ENCODE measurements around the gene PPP1R1C. TPM values are rescaled to one million over a fixed set of nuclear protein-coding genes. Genes with fewer than 3 reads are reported as not detected.

Gene PPP1R1C
- total RNA-seq, 6 experiments from 2014 or later: 0.31 to 0.48 (median 0.39) TPM; not detected in 2

- Mint-ChIP-seq H3K27me3 (ENCODE audit: insufficient read depth) (no peaks in the 10 kb centered on the region), H3K4me3 (no peak overlapping the region), H3K27ac (no peak overlapping the region), H3K9me3 (no peaks in the 10 kb centered on the region), H3K36me3 (ENCODE audit: low read depth) (no peaks in the 10 kb centered on the region), H3K4me1 (ENCODE audit: low read depth) (peaks cover 17% of the 10 kb centered on the region)
- TF ChIP-seq CTCF (IDR thresholded peaks at IDR 0.05): no peak
- no peak for DNase-seq
Measured at GRCh38 chr2:182043861-182044260, 58.2 kb downstream of the PPP1R1C start.

DNA sequence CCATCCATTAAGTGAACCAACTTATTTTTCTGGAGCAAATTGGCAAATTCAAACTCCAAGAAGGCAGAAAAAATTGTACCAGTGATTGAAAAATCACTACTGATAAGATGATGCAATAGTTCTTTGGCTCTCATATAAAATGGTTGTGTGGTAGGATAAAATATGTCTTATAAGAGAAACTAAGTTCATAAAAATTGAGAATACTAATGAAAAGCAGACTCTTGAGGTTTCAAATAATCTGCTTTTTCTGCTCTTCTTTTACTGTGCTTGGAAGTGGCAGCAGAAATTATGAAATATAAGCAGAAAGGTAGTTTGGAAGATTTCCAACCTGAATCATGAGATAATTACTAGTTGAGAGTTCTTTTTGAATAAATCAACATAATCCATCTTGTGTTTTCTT is 61.9 kb downstream of the PPP1R1C start:
- Mint-ChIP-seq H3K4me3 (no peak overlapping the region), H3K9me3 (no peaks in the 10 kb centered on the region), H3K27me3 (ENCODE audit: insufficient read depth) (no peaks in the 10 kb centered on the region), H3K27ac (no peak overlapping the region), H3K36me3 (ENCODE audit: low read depth) (no peaks in the 10 kb centered on the region), H3K4me1 (ENCODE audit: low read depth) (peaks cover 3% of the 10 kb centered on the region; the same call in 1 of the 2 replicates)
- no peak for TF ChIP-seq CTCF (IDR thresholded peaks at IDR 0.05)
- no peak for DNase-seq

DNA sequence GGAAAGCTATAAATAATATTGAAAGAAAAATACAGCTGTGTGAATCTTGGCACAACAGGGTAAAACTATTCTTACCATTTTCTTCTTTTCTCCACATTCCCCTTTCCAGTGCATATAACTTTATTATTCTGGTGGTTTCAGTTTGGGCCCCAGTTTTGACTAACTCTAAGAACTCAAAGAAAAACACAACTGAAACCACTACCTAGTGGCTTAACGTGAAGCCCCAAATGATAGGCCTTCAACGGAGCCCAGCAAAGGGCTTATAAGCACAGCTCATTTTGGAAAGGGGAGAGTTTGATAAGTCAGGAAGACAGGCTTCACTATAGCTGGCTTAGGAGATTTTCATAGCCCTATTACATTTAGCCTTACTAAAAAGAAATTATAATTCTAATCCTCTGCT is 62.4 kb downstream of the PPP1R1C start:
- Mint-ChIP-seq H3K4me3 (no peak overlapping the region), H3K9me3 (no peaks in the 10 kb centered on the region), H3K4me1 (ENCODE audit: low read depth) (no peaks in the 10 kb centered on the region), H3K36me3 (ENCODE audit: low read depth) (no peaks in the 10 kb centered on the region), H3K27ac (no peak overlapping the region), H3K27me3 (ENCODE audit: insufficient read depth) (no peaks in the 10 kb centered on the region)
- no peak for DNase-seq
- TF ChIP-seq CTCF (IDR thresholded peaks at IDR 0.05): no peak

GRCh38 chr2:182048621-182049020 is 63.0 kb downstream of the PPP1R1C start:
- H3K4me1 Mint-ChIP-seq (ENCODE audit: low read depth): no peaks in the 10 kb centered on the region
- no peaks in the 10 kb centered on the region for H3K36me3 Mint-ChIP-seq (ENCODE audit: low read depth)
- H3K27ac Mint-ChIP-seq: no peak overlapping the region
- H3K27me3 Mint-ChIP-seq (ENCODE audit: insufficient read depth): no peaks in the 10 kb centered on the region
- no peak overlapping the region for H3K4me3 Mint-ChIP-seq
- DNase-seq: no peak
- no peak for TF ChIP-seq CTCF (IDR thresholded peaks at IDR 0.05)
- no peaks in the 10 kb centered on the region for H3K9me3 Mint-ChIP-seq

- no peaks in the 10 kb centered on the region for H3K9me3 Mint-ChIP-seq
- DNase-seq: no peak
- H3K27me3 Mint-ChIP-seq (ENCODE audit: insufficient read depth): no peaks in the 10 kb centered on the region
- H3K36me3 Mint-ChIP-seq (ENCODE audit: low read depth): no peaks in the 10 kb centered on the region
- no peaks in the 10 kb centered on the region for H3K4me1 Mint-ChIP-seq (ENCODE audit: low read depth)
- TF ChIP-seq CTCF (IDR thresholded peaks at IDR 0.05): no peak
- H3K4me3 Mint-ChIP-seq: no peak overlapping the region
- H3K27ac Mint-ChIP-seq: no peak overlapping the region
Measured at GRCh38 chr2:182049372-182050148, 63.9 kb downstream of the PPP1R1C start.
